H1 (cell line): ENCODE results near the gene MORC3. TPM values are rescaled to one million over a fixed set of nuclear protein-coding genes. Genes with fewer than 3 reads are reported as not detected.

Experiments
- CTCF ChIA-PET: fragments of 300-600 bp; sonication (Branson Sonifier 250); formaldehyde crosslinking; loops from one replicate; lab custom pipeline; 2021; ENCODE audit not compliant: partially characterized antibody; lab: Charles Lee
- POLR2A ChIA-PET: fragments of 300-600 bp; sonication (Branson Sonifier 250); formaldehyde crosslinking; loops from one replicate; lab custom pipeline; 2021; ENCODE audit warnings: inconsistent platforms; ENCODE audit not compliant: partially characterized antibody; lab: Charles Lee
- DNase-seq, 2 experiments: peaks; one replicate each; pipeline versions ENCODE4 v3.0.0 to v3.0.0-alpha.2; 2010 to 2022; ENCODE audit warnings: low spot score in 2 of 2, low read depth in 1 of 2, mixed read lengths in 1 of 2
- FAIRE-seq: peaks from 2 replicates; lab custom pipeline; 2011; peaks lifted over from hg19 to GRCh38; lab: Jason Lieb, UNC
- H2AFZ ChIP-seq: 2 replicates; pipeline ENCODE4 v1.8.1; 2012; ENCODE audit warnings: low read length, inconsistent platforms
- H2AK5ac ChIP-seq: 2 replicates; pipeline ENCODE4 v1.6.1; 2013; ENCODE audit warnings: low read depth, low read length
- H2BK120ac ChIP-seq: replicated peaks from 2 replicates; pipeline ENCODE3; 2013; ENCODE audit warnings: low read depth, low read length, inconsistent platforms
- H2BK12ac ChIP-seq: 2 replicates; pipeline ENCODE4 v1.6.1; 2013; ENCODE audit warnings: low read depth, low read length
- H2BK15ac ChIP-seq: 2 replicates; pipeline ENCODE4 v1.6.1; 2013; ENCODE audit warnings: low read length
- H2BK20ac ChIP-seq: 2 replicates; pipeline ENCODE4 v1.6.1; 2013; ENCODE audit warnings: low read length
- H2BK5ac ChIP-seq: 2 replicates; pipeline ENCODE4 v1.6.1; 2013; ENCODE audit warnings: low read depth, low read length
- H3K14ac ChIP-seq: 2 replicates; pipeline ENCODE4 v1.6.1; 2013; ENCODE audit warnings: inconsistent platforms; ENCODE audit not compliant: insufficient read length
- H3K18ac ChIP-seq: 2 replicates; pipeline ENCODE4 v1.6.1; 2013; ENCODE audit warnings: low read length; ENCODE audit errors: extremely low read depth
- H3K23ac ChIP-seq: 2 replicates; pipeline ENCODE4 v1.6.1; 2013; ENCODE audit warnings: inconsistent platforms; ENCODE audit not compliant: insufficient read length
- H3K23me2 ChIP-seq: 2 replicates; pipeline ENCODE4 v1.6.1; 2013; ENCODE audit warnings: low read depth, low read length
- H3K27ac ChIP-seq: 2 replicates; pipeline ENCODE4 v1.6.1; 2011; ENCODE audit warnings: low read depth, low read length, inconsistent platforms
- H3K27me3 ChIP-seq, 4 experiments: replicated peaks in 1 of 4; 1 replicate in 1 of 4; 2 replicates in 3 of 4; pipeline versions ENCODE4 v1.6.1 to v1.8.1; 2011 to 2013; ENCODE audit warnings: low read length in 3 of 4, mild to moderate bottlenecking in 3 of 4, inconsistent platforms in 2 of 4, mixed read lengths in 2 of 4, moderate library complexity in 1 of 4; ENCODE audit not compliant: control insufficient read depth in 3 of 4, insufficient read depth in 3 of 4; ENCODE audit errors: extremely low read depth in 1 of 4
- H3K36me3 ChIP-seq, 4 experiments: 2 replicates each; pipeline versions ENCODE4 v1.6.1 to v1.8.1; 2011 to 2013; ENCODE audit warnings: mild to moderate bottlenecking in 4 of 4, low read length in 3 of 4, moderate library complexity in 2 of 4, control low read depth in 1 of 4, inconsistent platforms in 1 of 4; ENCODE audit not compliant: insufficient read depth in 4 of 4, control insufficient read depth in 2 of 4
- H3K4ac ChIP-seq: replicated peaks from 2 replicates; pipeline ENCODE3; 2013; ENCODE audit warnings: low read length, low read depth, mixed read lengths, inconsistent platforms; ENCODE audit not compliant: insufficient read length
- H3K4me1 ChIP-seq, 4 experiments: replicated peaks in 1 of 4; 1 replicate in 1 of 4; 2 replicates in 3 of 4; pipeline versions ENCODE4 v1.6.1 to v1.8.1; 2011 to 2013; ENCODE audit warnings: low read length in 3 of 4, inconsistent platforms in 2 of 4, mixed read lengths in 1 of 4; ENCODE audit not compliant: insufficient read depth in 4 of 4, control insufficient read depth in 3 of 4
- H3K4me2 ChIP-seq, 2 experiments: 2 replicates each; pipeline versions ENCODE4 v1.6.1 to v1.8.1; 2011 to 2013; ENCODE audit warnings: low read depth in 2 of 2, low read length in 2 of 2, control low read depth in 1 of 2, inconsistent platforms in 1 of 2, mild to moderate bottlenecking in 1 of 2; ENCODE audit not compliant: insufficient read depth in 1 of 2
- H3K4me3 ChIP-seq, 4 experiments: fragments of 200-600, 300-600 bp in 1 of 4; sonication (generic), shearing (Covaris generic), sonication (Bioruptor Twin) in 1 of 4; 2 replicates each; pipeline versions ENCODE4 v1.5.1 to v1.8.1; 2011 to 2016; ENCODE audit warnings: low read length in 4 of 4, low read depth in 3 of 4, control low read depth in 2 of 4, inconsistent platforms in 2 of 4, mild to moderate bottlenecking in 2 of 4, mixed read lengths in 1 of 4, moderate library complexity in 1 of 4; ENCODE audit not compliant: insufficient read depth in 2 of 4; ENCODE audit errors: extremely low read depth in 1 of 4
- H3K56ac ChIP-seq: replicated peaks from 2 replicates; pipeline ENCODE3; 2013; ENCODE audit warnings: low read depth, mild to moderate bottlenecking, mixed read lengths, low read length, inconsistent platforms; ENCODE audit not compliant: insufficient read length
- H3K79me1 ChIP-seq: 2 replicates; pipeline ENCODE4 v1.6.1; 2013; ENCODE audit warnings: low read depth, low read length, control low read depth
- H3K79me2 ChIP-seq, 2 experiments: 2 replicates each; pipeline versions ENCODE4 v1.6.1 to v1.8.1; 2012 to 2013; ENCODE audit warnings: low read length in 2 of 2, mild to moderate bottlenecking in 2 of 2, inconsistent platforms in 1 of 2; ENCODE audit not compliant: insufficient read depth in 2 of 2, control insufficient read depth in 1 of 2
- H3K9ac ChIP-seq, 4 experiments: replicated peaks in 1 of 4; 1 replicate in 1 of 4; 2 replicates in 3 of 4; pipeline versions ENCODE4 v1.6.1 to v1.8.1; 2011 to 2013; ENCODE audit warnings: low read depth in 3 of 4, low read length in 3 of 4, control low read depth in 2 of 4, mild to moderate bottlenecking in 2 of 4, moderate library complexity in 2 of 4, inconsistent platforms in 1 of 4; ENCODE audit errors: extremely low read depth in 1 of 4
- H3K9me3 ChIP-seq, 2 experiments: 2 replicates each; pipeline versions ENCODE4 v1.6.1 to v1.8.1; 2012 to 2013; ENCODE audit warnings: mild to moderate bottlenecking in 2 of 2, moderate library complexity in 2 of 2, control low read depth in 1 of 2, inconsistent platforms in 1 of 2, low read depth in 1 of 2, low read length in 1 of 2, mixed read lengths in 1 of 2; ENCODE audit not compliant: insufficient read depth in 2 of 2
- H4K20me1 ChIP-seq, 2 experiments: replicated peaks in 1 of 2; 2 replicates each; pipeline versions ENCODE3 to v1.8.1; 2011 to 2013; ENCODE audit warnings: inconsistent platforms in 2 of 2, low read length in 2 of 2, mild to moderate bottlenecking in 1 of 2; ENCODE audit not compliant: insufficient read depth in 2 of 2, control insufficient read depth in 1 of 2
- H4K5ac ChIP-seq: 2 replicates; pipeline ENCODE4 v1.6.1; 2013; ENCODE audit warnings: low read length, low read depth, mixed read lengths, inconsistent platforms; ENCODE audit not compliant: insufficient read length
- H4K8ac ChIP-seq: 2 replicates; pipeline ENCODE4 v1.8.0; 2013; ENCODE audit warnings: mild to moderate bottlenecking, moderate library complexity, low read length, inconsistent platforms; ENCODE audit not compliant: insufficient read depth; ENCODE audit errors: extremely low read depth
- H4K91ac ChIP-seq: replicated peaks from 2 replicates; pipeline ENCODE3; 2013; ENCODE audit warnings: low read length, mixed read lengths, inconsistent platforms; ENCODE audit not compliant: insufficient read length
- CBX8 ChIP-seq: fragments of 300-800, 300-1000 bp; sonication (generic); IDR thresholded peaks from 2 replicates; pipeline ENCODE4 v1.7.1; 2016; ENCODE audit warnings: low read depth, low read length, borderline replicate concordance
- EP300 ChIP-seq, 2 experiments: IDR thresholded peaks; 1 replicate in 1 of 2; 2 replicates in 1 of 2; pipeline ENCODE4 v1.6.1; 2011 to 2012; ENCODE audit warnings: low read depth in 2 of 2, low read length in 2 of 2, mild to moderate bottlenecking in 2 of 2, borderline replicate concordance in 1 of 2, inconsistent platforms in 1 of 2, moderate library complexity in 1 of 2
- JUND ChIP-seq: IDR thresholded peaks from 2 replicates; pipeline ENCODE4 v1.6.1; 2011; ENCODE audit warnings: mild to moderate bottlenecking, improper control_type of control experiment, low read length
- KDM1A ChIP-seq: fragments of 200-600, 300-600 bp; sonication (generic); IDR thresholded peaks from 2 replicates; pipeline ENCODE4 v1.7.1; 2016; ENCODE audit warnings: mild to moderate bottlenecking, low read length, borderline replicate concordance
- KDM4A ChIP-seq: IDR thresholded peaks from one replicate; pipeline ENCODE4 v1.7.1; 2012; ENCODE audit warnings: low read depth, mild to moderate bottlenecking, moderate library complexity, low read length, inconsistent platforms; ENCODE audit not compliant: severe bottlenecking
- PHF8 ChIP-seq: fragments of 200-600 bp; sonication (generic); conservative IDR thresholded peaks from 2 replicates; pipeline ENCODE4 v1.7.1; 2012; ENCODE audit warnings: low read depth, mild to moderate bottlenecking, inconsistent platforms, low read length, moderate library complexity
- RXRA ChIP-seq: IDR thresholded peaks from 2 replicates; pipeline ENCODE4 v1.6.1; 2011; ENCODE audit warnings: low read depth, mild to moderate bottlenecking, low read length, moderate library complexity; ENCODE audit not compliant: insufficient read depth
- SIRT6 ChIP-seq: IDR thresholded peaks from one replicate; pipeline ENCODE4 v1.7.1; 2012; ENCODE audit warnings: low read length, inconsistent platforms
- SIX5 ChIP-seq: IDR thresholded peaks from 2 replicates; pipeline ENCODE4 v1.6.1; 2011; ENCODE audit warnings: mild to moderate bottlenecking, low read depth, low read length
- SP2 ChIP-seq: IDR thresholded peaks from 2 replicates; pipeline ENCODE4 v1.6.1; 2012; ENCODE audit warnings: mild to moderate bottlenecking, low read length, inconsistent platforms
- TCF12 ChIP-seq: IDR thresholded peaks from 2 replicates; pipeline ENCODE4 v1.6.1; 2011; ENCODE audit warnings: low read depth, mild to moderate bottlenecking, low read length
- USF2 ChIP-seq: IDR thresholded peaks from 2 replicates; pipeline ENCODE4 v1.6.1; 2011; ENCODE audit warnings: low read length, improper control_type of control experiment
- ZNF274 ChIP-seq: IDR thresholded peaks from 2 replicates; pipeline ENCODE4 v1.7.0; 2012; ENCODE audit warnings: low read length, borderline replicate concordance; ENCODE audit errors: extremely low read depth
- WGBS, 2 experiments: shearing (Covaris generic) in 1 of 2; methylation state at CpG; one replicate each; pipeline versions ENCODE4 v1.1.6 to v1.1.7; 2013 to 2015; ENCODE audit warnings: low lambda C conversion rate in 2 of 2, mixed read lengths in 2 of 2, inconsistent platforms in 1 of 2, low coverage in 1 of 2, missing lambda C conversion rate in 1 of 2; ENCODE audit not compliant: insufficient replicate concordance in 2 of 2, insufficient coverage in 1 of 2, insufficient read length in 1 of 2; ENCODE audit errors: extremely low coverage in 1 of 2, missing lambda C conversion rate in 1 of 2; 5-methylcytosine and 5-hydroxymethylcytosine counted together
- polyA plus RNA-seq, 7 experiments: library from polyadenylated mRNA; depleted of rRNA in 3 of 7; stranded (reverse) in 5 of 7; unstranded in 2 of 7; fragments of >200 nt in 5 of 7; fragments of 200-250 nt in 2 of 7; gene quantifications; 1 replicate in 5 of 7; 2 replicates in 1 of 7; 4 replicates in 1 of 7; pipeline versions ENCODE4 v1.2.1 to v1.2.3, GENCODE V29; 2011 to 2013; ENCODE audit warnings: missing spikeins in 2 of 7, mixed read lengths in 2 of 7
- total RNA-seq: library from RNA; stranded (reverse); fragmentation: NEBNext Ultra II Directional; extraction: Animal tissue kit (Norgen Biotek cat#: 25700); gene quantifications from 2 replicates; pipeline ENCODE4 v1.2.1, GENCODE V29; 2021

The MORC3 gene
- total and polyA plus RNA-seq, 2 of the 8 experiments (the other 6 are each of a cell fraction or from before 2014, with no cell fraction given) = 5.0 to 20.4 TPM

- Histone ChIP-seq H3K56ac (no peak overlapping the region), H3K9ac (no peak overlapping the region; a peak in 1 of 7 replicates), H3K4me2 (no peak overlapping the region), H2BK5ac (no peak overlapping the region), H4K20me1 (peaks cover 0 to 2% of the 10 kb centered on the region in 2 experiments), H3K18ac (no peak overlapping the region), H2AK5ac (no peak overlapping the region), H2BK20ac (no peak overlapping the region), H2AFZ (no peak overlapping the region), H3K27ac (no peak overlapping the region), H3K79me1 (no peaks in the 10 kb centered on the region), H3K14ac (no peak overlapping the region), H3K9me3 (no peaks in the 10 kb centered on the region), H3K23ac (no peak overlapping the region), H2BK12ac (no peak overlapping the region), H3K36me3 (peaks cover 0 to 50% (median 13%) of the 10 kb centered on the region in 4 experiments; a peak in 5 of 8 replicates), H3K4ac (no peak overlapping the region), H2BK120ac (no peak overlapping the region), H4K5ac (no peak overlapping the region), H3K23me2 (no peaks in the 10 kb centered on the region), H3K4me1 (no peaks in the 10 kb centered on the region), H3K27me3 (no peaks in the 10 kb centered on the region), H3K4me3 (no peak overlapping the region), H3K79me2 (no peaks in the 10 kb centered on the region), H4K91ac (no peak overlapping the region), H2BK15ac (no peak overlapping the region), H4K8ac (peak overlapping the region; percentile 71; the same call in 1 of the 2 replicates)
- ChIA-PET POLR2A (no interaction called here), CTCF (no interaction called here)
- 89% methylated on average over 8 of the region's 8 CpGs; no CpG with 5 or more reads in 1 of the 2 experiments for WGBS, 2 experiments
- FAIRE-seq (no peak), DNase-seq (no peak)
- TF ChIP-seq CBX8 (no peak), SIX5 (no peak), ZNF274 (no peak), USF2 (no peak), PHF8 (no peak), JUND (no peak), RXRA (no peak), SIRT6 (no peak), SP2 (no peak), KDM1A (no peak), KDM4A (no peak), TCF12 (no peak), EP300 (IDR thresholded peaks at IDR 0.05; ENCODE audit: borderline replicate concordance in 1 of 2, low read depth in 2 of 2, low read length in 2 of 2) (no peak)
These were observed 80.7 kb downstream of the MORC3 start for GRCh38 chr21:36400719-36401118.
